Osteocyte (in vitro differentiated cells): ENCODE measurements around the gene SLC10A4. TPM values are rescaled to one million over a fixed set of nuclear protein-coding genes. Genes with fewer than 3 reads are reported as not detected.

Experiments
- DNase-seq: peaks from one replicate; pipeline ENCODE4 v3.0.0; 2021; ENCODE audit warnings: mixed read lengths; ENCODE audit not compliant: unreplicated experiment; ENCODE audit errors: extremely low spot score
- H3K27ac Mint-ChIP-seq: one replicate; pipeline ENCODE4 v1.8.0; 2021; ENCODE audit warnings: mild to moderate bottlenecking, mixed read lengths; ENCODE audit not compliant: unreplicated experiment
- H3K27me3 Mint-ChIP-seq: one replicate; pipeline ENCODE4 v1.8.0; 2021; ENCODE audit warnings: mixed read lengths; ENCODE audit not compliant: unreplicated experiment
- H3K36me3 Mint-ChIP-seq: one replicate; pipeline ENCODE4 v1.8.0; 2021; ENCODE audit warnings: mixed read lengths; ENCODE audit not compliant: unreplicated experiment
- H3K4me1 Mint-ChIP-seq: one replicate; pipeline ENCODE4 v1.8.0; 2021; ENCODE audit warnings: mixed read lengths; ENCODE audit not compliant: unreplicated experiment
- H3K4me3 Mint-ChIP-seq: one replicate; pipeline ENCODE4 v1.8.0; 2021; ENCODE audit warnings: mild to moderate bottlenecking, moderate library complexity, mixed read lengths; ENCODE audit not compliant: unreplicated experiment
- H3K9me3 Mint-ChIP-seq: one replicate; pipeline ENCODE4 v1.8.0; 2021; ENCODE audit warnings: mixed read lengths; ENCODE audit not compliant: unreplicated experiment
- total RNA-seq: library from RNA; stranded (reverse); gene quantifications from 2 replicates; pipeline ENCODE4 v1.2.1, GENCODE V29; 2021
- TF ChIP-seq, protein P1 (sequence below): fragments of 200-600 bp; sonication (generic); IDR thresholded peaks from 2 replicates; pipeline ENCODE4 v1.5.0; 2021; ENCODE audit warnings: antibody characterized with exemption, mild to moderate bottlenecking, moderate library complexity

SLC10A4 gene
- total RNA-seq, 1 donor from 2014 or later = not detected

DNA sequence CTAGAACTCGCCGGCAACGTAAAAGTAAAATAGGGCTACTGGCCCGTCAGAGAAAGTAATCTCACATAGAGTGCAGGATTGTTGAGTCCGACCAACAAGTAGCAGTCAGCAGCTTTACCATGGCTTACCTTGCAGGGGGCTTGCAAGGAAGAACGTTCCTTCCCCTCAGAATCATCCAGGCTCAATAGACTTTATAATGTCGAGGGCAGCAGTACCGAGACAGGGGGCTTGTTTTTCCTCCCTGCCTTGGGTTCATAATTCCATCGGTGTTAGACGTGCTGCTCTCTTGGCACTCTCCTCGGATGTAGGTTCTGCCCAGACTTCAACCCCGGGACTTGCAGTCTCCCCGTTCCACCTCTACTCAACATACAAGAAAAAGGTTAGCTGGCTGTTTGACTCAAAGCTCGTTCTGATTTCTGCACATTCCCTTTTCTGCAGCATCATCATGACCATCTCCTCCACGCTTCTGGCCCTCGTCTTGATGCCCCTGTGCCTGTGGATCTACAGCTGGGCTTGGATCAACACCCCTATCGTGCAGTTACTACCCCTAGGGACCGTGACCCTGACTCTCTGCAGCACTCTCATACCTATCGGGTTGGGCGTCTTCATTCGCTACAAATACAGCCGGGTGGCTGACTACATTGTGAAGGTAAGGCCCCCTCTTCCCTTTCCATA lies 1.5 kb downstream of the SLC10A4 start:
- peaks cover 71% of the 10 kb centered on the region for H3K27me3 Mint-ChIP-seq
- H3K36me3 Mint-ChIP-seq = no peaks in the 10 kb centered on the region
- no peaks in the 10 kb centered on the region for H3K9me3 Mint-ChIP-seq
- DNase-seq = no peak
- TF ChIP-seq, protein P1, sequence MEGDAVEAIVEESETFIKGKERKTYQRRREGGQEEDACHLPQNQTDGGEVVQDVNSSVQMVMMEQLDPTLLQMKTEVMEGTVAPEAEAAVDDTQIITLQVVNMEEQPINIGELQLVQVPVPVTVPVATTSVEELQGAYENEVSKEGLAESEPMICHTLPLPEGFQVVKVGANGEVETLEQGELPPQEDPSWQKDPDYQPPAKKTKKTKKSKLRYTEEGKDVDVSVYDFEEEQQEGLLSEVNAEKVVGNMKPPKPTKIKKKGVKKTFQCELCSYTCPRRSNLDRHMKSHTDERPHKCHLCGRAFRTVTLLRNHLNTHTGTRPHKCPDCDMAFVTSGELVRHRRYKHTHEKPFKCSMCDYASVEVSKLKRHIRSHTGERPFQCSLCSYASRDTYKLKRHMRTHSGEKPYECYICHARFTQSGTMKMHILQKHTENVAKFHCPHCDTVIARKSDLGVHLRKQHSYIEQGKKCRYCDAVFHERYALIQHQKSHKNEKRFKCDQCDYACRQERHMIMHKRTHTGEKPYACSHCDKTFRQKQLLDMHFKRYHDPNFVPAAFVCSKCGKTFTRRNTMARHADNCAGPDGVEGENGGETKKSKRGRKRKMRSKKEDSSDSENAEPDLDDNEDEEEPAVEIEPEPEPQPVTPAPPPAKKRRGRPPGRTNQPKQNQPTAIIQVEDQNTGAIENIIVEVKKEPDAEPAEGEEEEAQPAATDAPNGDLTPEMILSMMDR = no peak
- peak overlapping the region; percentile 49 for H3K4me3 Mint-ChIP-seq
- H3K4me1 Mint-ChIP-seq = peaks cover 3% of the 10 kb centered on the region
- H3K27ac Mint-ChIP-seq = no peak overlapping the region

DNA sequence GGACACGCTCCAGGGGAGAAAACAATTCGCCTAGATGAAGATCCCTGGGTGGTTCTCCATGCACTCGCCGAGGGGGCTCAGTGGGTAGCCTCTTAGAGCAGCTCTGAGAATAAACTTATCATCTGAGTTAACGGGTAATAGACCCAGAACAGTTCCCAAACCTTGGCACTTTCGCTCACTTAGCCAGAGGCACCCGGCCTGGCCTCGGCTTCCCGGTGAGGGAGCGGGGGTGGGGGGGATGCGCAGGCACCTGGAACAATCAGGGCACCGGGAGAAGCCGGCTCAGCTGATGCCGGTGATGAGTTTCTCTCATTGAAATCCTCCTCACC lies 6.5 kb downstream of the SLC10A4 start:
- DNase-seq = no peak
- Mint-ChIP-seq H3K27ac (no peak overlapping the region), H3K4me3 (peak overlapping the region; percentile 65), H3K27me3 (peaks cover 60% of the 10 kb centered on the region), H3K4me1 (no peaks in the 10 kb centered on the region), H3K9me3 (no peaks in the 10 kb centered on the region), H3K36me3 (no peaks in the 10 kb centered on the region)
- TF ChIP-seq, protein P1 = no peak

DNA sequence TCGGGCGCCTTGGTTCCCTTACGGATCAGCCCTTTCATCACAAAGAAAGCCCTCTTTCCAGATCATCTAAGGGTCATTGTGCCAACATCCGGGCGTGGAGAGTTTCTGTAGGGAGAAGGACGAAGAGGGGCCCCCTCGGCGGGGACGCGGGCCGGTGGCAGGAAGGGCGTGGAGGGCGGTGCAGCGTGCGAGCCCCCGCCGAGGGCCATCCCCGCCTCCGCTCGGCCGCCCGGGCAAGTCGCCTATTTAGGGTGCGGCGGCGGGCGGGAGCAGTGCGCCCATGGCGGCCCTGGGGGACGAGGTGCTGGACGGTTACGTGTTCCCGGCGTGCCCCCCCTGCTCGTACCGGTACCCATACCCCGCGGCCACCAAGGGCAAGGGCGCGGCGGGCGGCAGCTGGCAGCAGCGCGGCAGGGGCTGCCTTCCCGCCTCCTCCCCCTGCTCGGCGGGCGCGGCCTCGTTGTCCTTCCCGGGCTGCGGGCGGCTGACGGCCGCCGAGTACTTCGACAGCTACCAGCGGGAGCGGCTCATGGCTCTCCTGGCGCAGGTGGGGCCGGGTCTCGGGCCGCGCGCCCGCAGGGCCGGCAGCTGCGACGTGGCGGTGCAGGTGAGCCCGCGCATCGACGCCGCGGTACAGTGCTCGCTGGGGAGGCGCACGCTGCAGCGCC lies 7.0 kb downstream of the SLC10A4 start, which contains the start of gene ZAR1:
TSS of gene ZAR1 (plus strand) at position 241 of the 668 bp plus-strand sequence. CDS start at position 281, 40 bp downstream.
- H3K27me3 Mint-ChIP-seq = peaks cover 55% of the 10 kb centered on the region
- no peak for DNase-seq

DNA sequence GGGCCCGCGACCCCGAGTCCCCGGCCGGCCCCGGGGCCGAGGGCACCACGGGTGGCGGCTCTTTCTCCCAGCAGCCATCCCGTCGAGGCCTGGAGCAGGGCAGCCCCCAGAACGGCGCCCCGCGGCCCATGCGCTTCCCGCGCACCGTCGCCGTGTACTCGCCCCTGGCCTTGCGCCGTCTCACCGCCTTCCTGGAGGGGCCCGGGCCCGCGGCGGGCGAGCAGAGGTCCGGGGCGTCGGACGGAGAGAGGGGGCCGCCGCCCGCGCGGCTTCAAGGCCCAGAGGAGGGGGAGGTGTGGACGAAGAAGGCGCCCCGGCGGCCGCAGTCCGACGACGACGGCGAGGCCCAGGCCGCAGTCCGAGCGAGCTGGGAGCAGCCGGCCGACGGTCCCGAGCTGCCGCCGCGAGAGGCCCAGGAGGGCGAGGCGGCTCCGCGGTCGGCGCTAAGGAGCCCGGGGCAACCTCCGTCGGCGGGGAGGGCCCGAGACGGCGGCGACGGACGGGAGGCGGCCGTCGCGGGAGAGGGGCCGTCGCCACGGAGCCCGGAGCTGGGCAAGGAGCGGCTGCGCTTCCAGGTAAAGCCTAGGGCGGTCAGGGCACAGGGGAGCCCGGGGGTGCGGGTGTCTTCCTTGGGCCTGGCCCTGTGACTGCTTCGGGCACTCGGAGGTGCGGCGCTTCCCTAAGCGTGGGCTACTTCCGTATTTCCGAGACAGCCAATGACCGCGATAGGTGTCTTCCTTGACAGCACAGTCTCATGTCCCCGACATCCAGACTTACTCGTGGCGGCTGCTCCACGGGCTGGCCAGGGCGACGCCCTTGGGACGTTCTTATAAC lies 7.8 kb downstream of the SLC10A4 start:
- no peaks in the 10 kb centered on the region for H3K4me1 Mint-ChIP-seq
- peaks cover 5% of the 10 kb centered on the region for H3K36me3 Mint-ChIP-seq

More for the DNA sequence above, 7.0 kb downstream of the SLC10A4 start, which contains the start of gene ZAR1:
- no peaks in the 10 kb centered on the region for H3K9me3 Mint-ChIP-seq
- H3K4me1 Mint-ChIP-seq = no peaks in the 10 kb centered on the region
- H3K27ac Mint-ChIP-seq = no peak within 1 kb of the TSS
- peak within 1 kb of the TSS; percentile 65 for H3K4me3 Mint-ChIP-seq
- H3K36me3 Mint-ChIP-seq = no peaks in the 10 kb centered on the region
- TF ChIP-seq, protein P1 = no peak

More for the DNA sequence above, 7.8 kb downstream of the SLC10A4 start:
- DNase-seq = no peak
- Mint-ChIP-seq H3K4me3 (no peak overlapping the region), H3K27ac (no peak overlapping the region), H3K9me3 (no peaks in the 10 kb centered on the region), H3K27me3 (peaks cover 50% of the 10 kb centered on the region)
- TF ChIP-seq, protein P1 = no peak
